GOT3 (cell line): Measurements from ENCODE around the gene CCDC122.
"Not testable (repeated sequence)": the region's sequence is repeated elsewhere in the genome, so short reads cannot be mapped to it uniquely, and the experiment has no call there.

ENCODE experiments used
- DNase-seq: peaks from one replicate; lab custom pipeline; 2025; ENCODE audit warnings: mixed read lengths; lab: John Stamatoyannopoulos, UW

The CCDC122 gene

DNA sequence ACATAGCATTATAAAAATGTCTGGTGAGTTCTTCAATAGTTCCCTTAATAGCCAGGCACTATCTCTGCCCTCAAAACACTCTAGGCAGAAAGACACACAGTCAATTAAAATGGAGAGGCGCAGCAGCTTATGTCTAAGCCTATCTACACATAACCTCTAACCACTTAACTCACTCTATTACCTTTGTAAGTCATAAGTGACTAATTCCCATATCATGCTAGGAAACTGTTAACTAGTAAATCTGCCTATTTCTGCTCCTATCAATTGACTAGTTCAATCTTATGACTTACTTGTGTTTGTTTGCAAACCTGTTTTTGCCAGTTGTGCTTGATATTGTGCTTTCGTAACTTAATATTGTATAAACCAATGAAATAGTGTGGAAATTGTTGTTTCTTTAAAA is 3.2 kb downstream of the CCDC122 start:
- no peak for DNase-seq

DNA sequence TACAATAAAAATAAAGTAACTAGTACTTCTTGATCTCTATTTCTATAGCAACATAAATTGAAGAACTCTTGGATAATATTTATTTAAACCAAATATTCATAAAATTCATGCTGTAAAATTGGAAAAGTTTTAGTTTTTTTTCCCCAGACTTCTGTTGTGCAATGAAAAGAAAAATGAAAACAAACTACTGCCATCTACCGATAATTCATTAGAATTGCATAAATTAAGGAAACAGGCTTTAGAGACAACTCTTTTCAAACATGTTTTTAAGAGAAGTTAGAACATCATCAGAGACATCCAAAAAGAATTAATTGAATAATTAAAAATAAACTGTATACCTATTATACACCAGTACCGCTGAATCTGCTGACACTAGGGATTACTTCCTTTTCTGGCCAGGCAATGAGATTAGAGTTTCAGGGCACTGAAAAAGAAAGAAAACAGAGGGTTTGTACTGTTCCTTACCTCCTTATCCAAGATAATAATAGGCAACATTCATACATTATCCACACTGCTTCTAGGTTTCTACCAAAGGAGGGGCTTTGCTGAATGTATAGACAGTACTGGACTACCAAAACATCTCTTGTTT is 4.9 kb downstream of the CCDC122 start:
- no peak for DNase-seq

GRCh38 chr13:43872181-43872580 is 7.4 kb downstream of the CCDC122 start:
- DNase-seq: no peak

DNA sequence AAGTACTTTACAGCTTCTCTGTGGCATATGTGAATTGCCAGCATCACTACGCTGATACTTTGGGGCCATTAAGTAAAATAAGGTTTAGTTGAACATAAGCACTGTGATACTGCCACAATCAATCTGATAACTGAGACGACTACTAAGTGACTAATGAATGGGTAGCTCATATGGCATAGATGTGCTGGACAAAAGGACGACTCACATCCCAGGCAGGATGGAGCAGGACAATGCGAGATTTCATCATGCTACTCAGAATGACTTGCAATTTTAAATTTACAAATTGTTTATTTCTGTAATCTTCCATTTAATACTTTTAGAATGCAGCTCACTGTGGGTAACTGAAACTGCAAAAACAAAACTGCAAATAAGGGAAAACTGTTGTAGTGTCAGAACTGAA is 13.6 kb downstream of the CCDC122 start:
- no peak for DNase-seq

DNA sequence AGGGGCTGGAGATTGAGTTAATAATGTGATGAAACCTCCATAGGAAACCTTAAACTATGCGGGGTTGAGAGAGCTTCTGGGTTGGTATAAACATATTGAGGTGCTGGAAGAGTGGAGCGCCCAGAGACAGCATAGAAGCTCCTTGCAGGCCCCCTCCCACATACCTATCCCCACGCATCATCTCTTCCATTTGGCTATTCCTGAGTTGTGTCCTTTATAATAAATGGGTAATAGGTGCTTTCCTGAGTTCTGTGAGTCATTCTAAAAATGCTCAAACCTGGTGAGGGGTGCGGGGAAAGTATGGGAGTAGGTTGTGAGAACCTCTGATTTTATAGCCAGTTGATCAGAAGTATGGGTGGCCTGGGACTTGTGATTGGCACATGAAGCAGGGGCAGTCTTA is 14.6 kb downstream of the CCDC122 start:
- DNase-seq: no peak

DNA sequence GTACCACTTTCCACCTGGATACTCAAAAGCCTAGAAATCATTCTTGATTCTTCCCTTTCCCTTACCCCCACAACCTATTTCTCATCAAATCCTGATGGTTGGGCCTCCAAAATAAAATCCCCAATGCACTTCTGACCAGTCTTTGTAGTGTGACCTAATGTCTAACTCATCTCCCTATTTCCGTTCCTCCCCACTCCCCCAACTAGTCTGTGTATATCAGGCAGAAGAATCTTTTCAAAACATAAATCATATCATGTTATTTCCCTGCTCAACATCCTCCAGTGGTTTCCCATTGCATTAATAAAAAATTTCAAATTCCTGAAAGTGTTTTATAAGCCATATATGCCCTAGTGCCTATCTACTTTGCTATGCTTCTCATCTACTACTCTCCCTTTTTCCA is 17.7 kb downstream of the CCDC122 start:
- DNase-seq: no peak

- no peak for DNase-seq
These were observed 26.6 kb downstream of the CCDC122 start for GRCh38 chr13:43852923-43853404.

GRCh38 chr13:43850873-43851272 is 28.7 kb downstream of the CCDC122 start:
- no peak for DNase-seq

GRCh38 chr13:43848001-43848649 is 31.4 kb downstream of the CCDC122 start:
- no peak for DNase-seq

GRCh38 chr13:43846496-43847158 is 32.9 kb downstream of the CCDC122 start:
- no peak for DNase-seq

DNA sequence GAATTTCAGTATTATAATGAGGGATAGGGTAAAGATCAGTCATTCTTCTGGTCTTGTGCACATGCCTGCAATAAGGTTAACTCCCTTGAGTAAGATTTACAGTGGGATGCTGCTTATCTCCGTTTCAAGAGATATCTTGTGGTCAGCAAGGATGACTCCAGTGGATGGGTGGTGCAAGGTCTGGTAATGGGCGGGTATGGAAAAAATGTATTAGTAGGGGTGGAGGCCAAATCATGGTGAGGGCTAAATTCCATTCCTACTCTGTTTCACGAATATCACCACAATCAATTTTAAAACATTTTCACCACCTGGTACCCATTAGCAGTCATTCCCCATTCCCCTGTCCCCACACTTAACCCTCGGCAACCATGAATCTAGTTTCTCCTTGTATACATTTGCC is 40.6 kb downstream of the CCDC122 start:
- DNase-seq: no peak

GRCh38 chr13:43835701-43836100 is 43.8 kb downstream of the CCDC122 start:
- no peak for DNase-seq

DNA sequence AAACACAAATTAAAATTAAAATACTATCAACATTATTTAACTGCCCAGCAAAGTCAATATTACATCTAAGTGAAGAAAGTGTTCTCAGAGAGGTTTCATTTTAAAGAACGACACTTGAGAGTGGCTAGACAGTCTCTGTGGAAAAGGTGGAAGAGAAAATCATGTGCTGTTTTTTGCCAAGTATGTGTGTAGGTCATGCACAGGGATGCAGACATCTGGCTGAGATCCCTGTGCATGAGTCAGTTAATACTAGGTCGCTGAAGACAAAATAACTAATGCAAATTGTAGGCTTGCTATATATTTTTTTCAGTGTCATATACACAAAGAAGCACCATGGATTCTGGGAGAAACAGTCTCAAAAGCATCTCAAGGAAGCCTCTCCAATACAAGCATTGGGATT is 48.5 kb downstream of the CCDC122 start:
- no peak for DNase-seq

GRCh38 chr13:43830497-43830881 is 49.1 kb downstream of the CCDC122 start:
- no peak for DNase-seq

DNA sequence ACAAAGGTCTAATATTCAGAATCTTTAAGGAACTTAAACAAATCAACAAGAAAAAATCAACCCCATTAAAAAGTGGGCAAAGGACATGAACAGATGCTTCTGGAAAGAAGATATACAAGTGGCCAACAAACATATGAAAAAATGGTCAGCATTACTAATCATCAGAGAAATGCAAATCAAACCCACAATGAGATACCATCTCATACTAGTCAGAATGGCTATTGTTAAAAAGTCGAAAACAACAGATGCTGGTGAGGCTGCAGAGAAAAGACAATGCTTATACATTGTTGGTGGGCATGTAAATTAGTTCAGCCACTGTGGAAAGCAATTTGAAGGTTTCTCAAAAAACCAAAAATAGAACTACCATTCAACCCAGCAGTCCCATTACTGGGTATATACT is 54.9 kb downstream of the CCDC122 start:
- not testable (repeated sequence) for DNase-seq

DNA sequence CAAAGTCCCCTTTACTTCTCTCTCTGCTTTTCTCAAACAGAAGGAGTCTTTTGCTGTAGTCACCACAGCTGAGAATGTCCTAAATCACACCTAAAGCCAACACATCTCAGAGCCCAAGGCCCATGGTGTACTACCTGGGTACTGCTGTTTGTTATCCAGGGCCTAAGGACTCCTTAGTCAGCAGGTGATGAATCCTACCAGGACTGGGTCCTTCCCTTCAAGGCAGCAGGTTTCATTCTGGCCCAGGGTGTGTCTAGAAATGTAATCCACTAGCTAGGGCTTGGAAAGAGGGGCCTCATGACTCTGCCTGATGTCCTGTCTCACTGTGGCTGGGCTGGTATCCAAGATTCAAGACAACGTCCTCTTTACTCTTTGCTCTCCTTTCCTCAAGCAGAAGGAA is 56.6 kb downstream of the CCDC122 start:
- no peak for DNase-seq

DNA sequence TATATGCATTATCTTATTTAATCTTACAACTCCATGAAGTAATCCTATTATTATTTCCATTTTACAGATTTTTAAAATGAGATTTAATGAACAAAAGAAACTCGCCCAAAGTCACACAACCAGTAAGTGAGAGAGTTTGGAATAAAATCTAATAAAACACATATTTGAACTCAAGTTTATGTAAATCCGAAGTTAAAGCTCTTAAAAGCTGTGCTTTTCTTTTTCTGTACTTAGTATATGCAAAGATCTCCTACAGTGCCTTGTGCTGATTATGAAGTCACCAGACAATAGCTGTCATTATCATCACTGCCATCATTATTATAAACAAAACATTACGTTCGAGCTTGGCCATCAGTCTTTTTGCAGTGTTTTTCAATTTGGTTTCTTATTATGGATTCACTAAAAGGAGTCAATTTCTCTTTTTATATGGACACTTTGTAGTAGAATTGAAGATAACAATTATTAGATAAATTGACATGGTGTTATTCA is 63.1 kb downstream of the CCDC122 start:
- no peak for DNase-seq

DNA sequence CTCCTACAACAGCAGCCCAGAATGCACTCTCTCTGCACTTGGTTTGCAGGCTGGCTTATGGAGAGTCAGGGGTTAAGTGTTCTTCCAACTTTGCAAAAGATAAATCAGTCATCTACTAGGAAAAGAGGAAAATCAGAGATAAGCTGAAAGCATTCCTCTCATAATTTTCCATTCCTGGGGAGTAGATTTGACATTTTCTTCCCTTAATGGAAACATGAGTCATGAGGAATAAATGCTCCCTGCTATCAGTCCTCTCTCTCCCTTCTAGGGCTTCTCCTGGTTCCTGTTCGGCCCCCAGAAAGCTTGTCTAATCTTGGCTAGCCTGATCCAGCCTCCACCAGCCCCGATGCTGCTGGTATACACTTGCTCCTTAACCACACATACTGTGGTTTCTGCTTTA is 64.3 kb downstream of the CCDC122 start:
- DNase-seq: no peak

DNA sequence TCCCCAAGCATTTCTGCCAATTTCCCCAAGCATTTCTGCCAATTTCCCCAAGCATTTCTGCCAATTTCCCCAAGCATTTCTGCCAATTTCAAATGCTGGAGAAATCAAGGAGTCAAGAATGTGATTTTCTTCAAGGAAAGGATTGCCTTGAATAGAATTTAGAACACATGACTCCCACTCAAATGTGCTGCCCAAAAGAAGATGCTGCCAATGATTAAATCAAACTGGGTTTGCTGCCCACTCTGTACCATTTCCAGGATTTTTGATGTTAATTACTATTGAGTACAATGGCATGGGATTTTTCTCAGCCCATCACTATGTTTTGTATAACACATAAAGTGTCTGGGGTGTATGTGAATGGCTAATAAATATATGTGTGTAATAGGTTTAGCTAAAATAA is 70.9 kb downstream of the CCDC122 start:
- DNase-seq: no peak

DNA sequence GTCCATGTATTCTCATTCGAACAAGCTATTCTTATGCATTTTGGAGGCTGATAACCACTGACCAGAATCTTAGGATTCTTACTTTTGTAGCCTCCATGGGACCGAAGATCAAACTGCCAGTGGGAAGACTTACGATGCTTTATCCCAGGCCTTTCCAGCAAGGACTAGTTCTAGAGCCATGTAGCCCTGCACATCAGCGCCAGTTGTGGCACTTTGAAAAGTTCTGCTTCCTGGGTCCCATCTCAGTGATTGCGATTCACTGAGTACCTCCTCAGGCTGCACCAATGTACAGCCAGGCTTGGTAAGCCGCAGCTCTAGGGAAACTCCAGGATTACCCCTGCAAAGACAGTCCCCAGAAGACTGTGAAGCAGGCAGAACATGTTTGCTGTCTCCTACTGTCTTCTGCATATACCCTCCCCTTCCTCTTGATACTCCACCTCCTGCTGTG is 73.8 kb downstream of the CCDC122 start:
- DNase-seq: no peak

GRCh38 chr13:43805071-43805468 is 74.5 kb downstream of the CCDC122 start:
- DNase-seq: peak; percentile 8

DNA sequence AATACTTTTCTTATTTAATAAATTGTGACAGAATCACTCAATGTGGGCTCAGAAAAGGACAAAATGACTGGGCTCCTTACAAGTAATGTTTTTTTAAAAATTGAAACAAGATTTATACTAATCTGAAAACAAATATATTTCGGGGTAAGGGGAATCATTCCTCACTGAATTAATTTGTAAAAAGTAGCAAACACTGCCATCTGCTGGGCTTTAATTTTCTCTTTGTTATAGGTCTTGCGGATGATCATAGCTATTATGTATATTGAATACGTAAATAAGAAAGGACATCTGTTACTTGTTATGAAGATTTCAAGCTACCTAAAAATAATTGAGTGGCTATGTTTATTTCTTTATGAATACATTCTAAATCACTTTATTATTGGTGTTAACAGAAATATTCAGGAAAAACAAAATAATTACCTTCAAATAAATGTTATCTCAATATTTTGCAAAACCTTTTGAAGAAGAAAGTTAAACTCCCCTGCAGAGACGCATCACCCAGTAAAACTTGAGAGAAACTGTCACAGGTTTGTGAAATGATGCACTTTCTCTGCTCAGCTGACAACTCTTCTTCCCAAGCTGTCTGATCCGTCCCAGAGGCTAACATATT is 75.0 kb downstream of the CCDC122 start:
- DNase-seq: no peak

- no peak for DNase-seq
These were observed 77.0 kb downstream of the CCDC122 start for GRCh38 chr13:43802511-43802910.
